HL-60 (cell line): ENCODE data around the gene STARD3.

Source experiments
- DNase-seq, 2 experiments: peaks; one replicate each; pipeline ENCODE4 v3.0.0-alpha.2; 2010 to 2020; ENCODE audit warnings: low read depth in 1 of 2, low spot score in 1 of 2
- H3K27ac ChIP-seq: fragments of 250-450 bp; sonication (Bioruptor Pico); replicated peaks from 2 replicates; pipeline ENCODE4 v1.5.1; 2020; ENCODE audit warnings: mild to moderate bottlenecking, moderate library complexity
- H3K27me3 ChIP-seq: fragments of 250-450 bp; sonication (Bioruptor Pico); 2 replicates; pipeline ENCODE4 v1.5.1; 2021; ENCODE audit warnings: mild to moderate bottlenecking, moderate library complexity; ENCODE audit not compliant: insufficient read depth, poor library complexity, severe bottlenecking
- H3K4me3 ChIP-seq: replicated peaks from 2 replicates; pipeline ENCODE4 v1.5.1; 2011; ENCODE audit warnings: mild to moderate bottlenecking, control low read depth, low read length; ENCODE audit not compliant: insufficient read depth
- CTCF ChIP-seq: IDR thresholded peaks from one replicate; pipeline ENCODE4 v1.5.1; 2011; ENCODE audit warnings: low read length, control low read depth, inconsistent platforms; ENCODE audit not compliant: insufficient read depth
- GABPA ChIP-seq: IDR thresholded peaks from 2 replicates; pipeline ENCODE4 v1.6.1; 2012; ENCODE audit warnings: low read depth
- POLR2AphosphoS5 ChIP-seq: IDR thresholded peaks from 2 replicates; pipeline ENCODE4 v1.6.1; 2012; ENCODE audit warnings: low read depth
- REST ChIP-seq: IDR thresholded peaks from 2 replicates; pipeline ENCODE4 v1.6.1; 2012; ENCODE audit warnings: low read depth; ENCODE audit not compliant: insufficient replicate concordance
- SPI1 ChIP-seq: IDR thresholded peaks from 2 replicates; pipeline ENCODE4 v1.6.1; 2012; ENCODE audit warnings: low read depth, mild to moderate bottlenecking, borderline replicate concordance

The STARD3 gene

GRCh38 chr17:39652587-39653315 is 15.8 kb downstream of the STARD3 start:
- TF ChIP-seq SPI1 (no peak), CTCF (no peak), GABPA (no peak), POLR2AphosphoS5 (no peak), REST (no peak)
- Histone ChIP-seq H3K4me3 (no peak overlapping the region), H3K27ac (no peak overlapping the region), H3K27me3 (no peaks in the 10 kb centered on the region)
- no peak for DNase-seq

GRCh38 chr17:39653316-39653661 is 16.3 kb downstream of the STARD3 start:
- Histone ChIP-seq H3K4me3 (no peak overlapping the region), H3K27me3 (no peaks in the 10 kb centered on the region), H3K27ac (no peak overlapping the region)
- no peak for TF ChIP-seq GABPA
- TF ChIP-seq CTCF = no peak
- TF ChIP-seq SPI1 = no peak
- no peak for TF ChIP-seq POLR2AphosphoS5
- no peak for TF ChIP-seq REST
- no peak for DNase-seq

- Histone ChIP-seq H3K4me3 (no peak overlapping the region), H3K27me3 (no peaks in the 10 kb centered on the region), H3K27ac (no peak overlapping the region)
- DNase-seq = peak; percentile 59 to 80
- TF ChIP-seq CTCF (peak; percentile 96), POLR2AphosphoS5 (no peak)
Observed at GRCh38 chr17:39653662-39654331, 16.9 kb downstream of the STARD3 start.

- Histone ChIP-seq H3K27ac (no peak overlapping the region), H3K4me3 (no peak overlapping the region), H3K27me3 (no peaks in the 10 kb centered on the region)
- TF ChIP-seq CTCF (no peak), SPI1 (no peak), REST (no peak), GABPA (no peak), POLR2AphosphoS5 (no peak)
- no peak for DNase-seq
Observed at GRCh38 chr17:39655105-39655504, 18.2 kb downstream of the STARD3 start.
